Small intestine (tissue), 7 donors: Measurements from ENCODE around the gene C1QTNF2. TPM values are rescaled to one million over a fixed set of nuclear protein-coding genes. Genes with fewer than 3 reads are reported as not detected.
"Not testable (repeated sequence)": the region's sequence is repeated elsewhere in the genome, so short reads cannot be mapped to it uniquely, and the experiment has no call there.

Source experiments
- DNase-seq, 2 donors: peaks; one replicate each; pipeline versions ENCODE4 v3.0.0 to v3.0.0-alpha.2; 2013
- FAIRE-seq: peaks from 2 replicates; lab custom pipeline; 2012; peaks lifted over from hg19 to GRCh38; lab: Jason Lieb, UNC
- H3K27ac ChIP-seq, 3 donors: one replicate each; pipeline ENCODE4 v1.5.1; 2013; ENCODE audit warnings: low read length in 2 of 3, mild to moderate bottlenecking in 2 of 3, control low read depth in 1 of 3, inconsistent platforms in 1 of 3, low read depth in 1 of 3, moderate library complexity in 1 of 3
- H3K27me3 ChIP-seq, 3 donors: one replicate each; pipeline ENCODE4 v1.6.1; 2013; ENCODE audit warnings: low read length in 3 of 3, inconsistent platforms in 1 of 3; ENCODE audit not compliant: control insufficient read depth in 3 of 3, insufficient read depth in 3 of 3
- H3K36me3 ChIP-seq, 3 donors: one replicate each; pipeline ENCODE4 v1.6.1; 2013; ENCODE audit warnings: low read length in 3 of 3, inconsistent platforms in 1 of 3, low read depth in 1 of 3, mild to moderate bottlenecking in 1 of 3, moderate library complexity in 1 of 3; ENCODE audit not compliant: control insufficient read depth in 3 of 3, insufficient read depth in 2 of 3
- H3K4me1 ChIP-seq, 3 donors: one replicate each; pipeline ENCODE4 v1.6.1; 2013; ENCODE audit warnings: low read length in 2 of 3, inconsistent platforms in 1 of 3, low read depth in 1 of 3, mild to moderate bottlenecking in 1 of 3, moderate library complexity in 1 of 3; ENCODE audit not compliant: control insufficient read depth in 3 of 3, insufficient read depth in 2 of 3
- H3K4me3 ChIP-seq, 3 donors: one replicate each; pipeline ENCODE4 v1.5.1; 2013; ENCODE audit warnings: low read length in 3 of 3, control low read depth in 1 of 3, inconsistent platforms in 1 of 3, low read depth in 1 of 3, mild to moderate bottlenecking in 1 of 3, moderate library complexity in 1 of 3
- H3K9me3 ChIP-seq, 2 donors: one replicate each; pipeline ENCODE4 v1.6.1; 2013; ENCODE audit warnings: low read depth in 1 of 2, low read length in 1 of 2; ENCODE audit not compliant: control insufficient read depth in 2 of 2, insufficient read depth in 1 of 2
- WGBS, 3 donors: extraction: QIAGEN DNeasy Blood & Tissue Kit; methylation state at CpG; one replicate each; pipeline ENCODE4 v1.1.7; 2013; 5-methylcytosine and 5-hydroxymethylcytosine counted together
- polyA plus RNA-seq, 4 donors: library from polyadenylated mRNA; stranded (reverse) in 3 of 4; unstranded in 1 of 4; fragments of 200-250 nt in 3 of 4; fragments of 120-200 nt in 1 of 4; gene quantifications; one replicate each; pipeline versions ENCODE4 v1.2.1 to v1.2.3, GENCODE V29; 2013
- donor health status: healthy with polysubstance abuse.
- donor health status: control.
- donor health status: control.
- donor health status: Bipolar disorder and iron deficiency.
- donor health status: healthy.

Gene C1QTNF2
- polyA plus RNA-seq, 4 donors, result 0.27 to 1.7 (median 1.3) TPM; not detected in 1

- H3K4me3 ChIP-seq, result no peak overlapping the region
- 65 to 79% (median 68%) methylated on average over 11 of the region's 11 CpGs for WGBS, 3 donors
- no peaks in the 10 kb centered on the region for H3K9me3 ChIP-seq
- H3K36me3 ChIP-seq, result no peaks in the 10 kb centered on the region
- no peak overlapping the region for H3K27ac ChIP-seq
- peaks cover 0 to 13% (median 0%) of the 10 kb centered on the region in 3 donors for H3K4me1 ChIP-seq
- FAIRE-seq (no peak), DNase-seq (peak in 1 of 2 donors; percentile 18)
- H3K27me3 ChIP-seq, result no peaks in the 10 kb centered on the region
These were observed 22.3 kb downstream of the C1QTNF2 start for GRCh38 chr5:160348080-160348479.

DNA sequence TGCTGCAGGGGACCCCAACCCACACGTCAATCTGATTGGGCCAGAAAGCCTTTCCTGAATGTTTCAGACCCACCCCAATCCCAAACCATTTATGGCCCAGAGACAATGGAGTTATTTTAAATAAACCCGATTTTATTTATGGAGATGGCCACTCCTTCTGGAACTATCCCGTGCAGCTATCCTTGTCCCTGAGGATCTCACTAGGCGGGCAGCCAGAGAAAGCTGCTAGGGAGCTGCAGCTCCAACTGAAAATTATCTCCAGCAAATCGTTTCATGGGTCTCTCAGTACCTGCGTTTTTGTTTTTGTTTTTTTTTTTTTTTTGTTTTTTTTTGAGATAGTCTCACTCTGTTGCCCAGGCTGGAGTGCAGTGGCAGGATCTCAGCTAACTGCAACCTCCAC lies 23.0 kb downstream of the C1QTNF2 start:
- no peak overlapping the region for H3K27ac ChIP-seq
- DNase-seq, result no peak
- H3K36me3 ChIP-seq, result no peaks in the 10 kb centered on the region
- no peak for FAIRE-seq
- 63 to 72% (median 71%) methylated on average over 6 of the region's 6 CpGs for WGBS, 3 donors
- H3K9me3 ChIP-seq, result no peaks in the 10 kb centered on the region
- H3K27me3 ChIP-seq, result no peaks in the 10 kb centered on the region
- H3K4me1 ChIP-seq, result peaks cover 0 to 13% (median 0%) of the 10 kb centered on the region in 3 donors
- no peak overlapping the region for H3K4me3 ChIP-seq

DNA sequence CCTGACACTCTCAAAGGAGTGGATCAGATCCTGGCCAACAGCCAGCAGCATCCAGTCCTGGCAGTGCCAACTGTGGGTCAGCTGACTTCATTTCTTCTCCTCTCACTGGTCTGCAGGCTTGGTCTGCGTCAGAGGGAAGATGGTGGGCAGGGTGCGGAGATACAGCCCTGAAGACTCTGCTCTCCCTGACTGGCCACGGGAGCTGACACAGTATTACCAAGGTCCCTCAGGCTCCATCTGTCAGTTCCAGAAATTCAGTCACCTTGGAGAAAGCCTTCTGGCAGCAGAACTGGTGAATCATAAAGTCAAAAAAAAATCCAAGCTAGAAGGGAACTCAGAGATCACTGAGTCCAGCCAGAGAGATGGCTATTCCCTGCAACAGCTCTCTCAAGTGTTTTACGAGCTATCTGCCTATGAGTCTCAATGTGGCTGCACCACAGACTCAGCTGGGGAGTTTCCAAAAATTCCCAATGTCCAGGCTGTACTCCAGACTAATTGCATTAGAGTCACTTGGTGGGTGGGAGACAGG lies 27.9 kb downstream of the C1QTNF2 start:
- WGBS, 3 donors, result 67 to 81% (median 77%) methylated on average over 4 of the region's 4 CpGs
- no peaks in the 10 kb centered on the region for H3K27me3 ChIP-seq
- FAIRE-seq (no peak), DNase-seq (peak in 1 of 2 donors; percentile 26)
- no peaks in the 10 kb centered on the region for H3K36me3 ChIP-seq
- H3K4me3 ChIP-seq, result no peak overlapping the region
- no peak overlapping the region for H3K27ac ChIP-seq
- no peaks in the 10 kb centered on the region for H3K9me3 ChIP-seq
- H3K4me1 ChIP-seq, result peaks cover 0 to 13% (median 3%) of the 10 kb centered on the region in 3 donors

DNA sequence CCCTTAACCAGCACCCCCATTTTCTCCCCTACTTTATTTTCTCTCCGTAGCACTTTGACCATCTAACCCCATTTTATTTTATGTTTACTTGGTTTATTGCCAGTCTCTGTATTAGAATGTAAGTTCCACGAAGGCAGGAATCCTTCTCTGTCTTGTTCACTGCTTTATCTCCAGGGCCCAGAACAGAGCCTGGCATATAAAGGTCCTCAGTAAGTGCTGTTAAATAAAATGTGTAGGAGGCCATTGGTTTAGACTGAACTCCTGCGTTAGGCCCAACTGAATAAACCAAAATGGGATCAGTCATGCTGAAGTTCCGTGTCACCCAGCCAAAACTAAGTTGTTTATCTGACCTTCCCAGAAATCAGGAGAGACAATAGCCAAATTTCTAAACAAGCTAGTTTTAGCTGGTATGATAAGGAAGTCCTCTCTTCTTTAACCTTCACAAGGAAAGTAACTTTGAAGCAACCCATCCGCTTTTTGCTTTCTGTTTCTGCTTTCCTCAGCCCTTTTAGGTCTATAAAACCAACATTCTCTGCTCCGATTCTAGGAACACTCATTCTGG lies 29.0 kb downstream of the C1QTNF2 start:
- Histone ChIP-seq H3K36me3 (no peaks in the 10 kb centered on the region), H3K9me3 (no peaks in the 10 kb centered on the region), H3K4me3 (no peak overlapping the region), H3K4me1 (peaks cover 0 to 8% (median 3%) of the 10 kb centered on the region in 3 donors), H3K27me3 (no peaks in the 10 kb centered on the region), H3K27ac (no peak overlapping the region)
- FAIRE-seq, result no peak
- WGBS, 3 donors, result 62 to 76% (median 68%) methylated on average over 6 of the region's 6 CpGs
- DNase-seq, result no peak

DNA sequence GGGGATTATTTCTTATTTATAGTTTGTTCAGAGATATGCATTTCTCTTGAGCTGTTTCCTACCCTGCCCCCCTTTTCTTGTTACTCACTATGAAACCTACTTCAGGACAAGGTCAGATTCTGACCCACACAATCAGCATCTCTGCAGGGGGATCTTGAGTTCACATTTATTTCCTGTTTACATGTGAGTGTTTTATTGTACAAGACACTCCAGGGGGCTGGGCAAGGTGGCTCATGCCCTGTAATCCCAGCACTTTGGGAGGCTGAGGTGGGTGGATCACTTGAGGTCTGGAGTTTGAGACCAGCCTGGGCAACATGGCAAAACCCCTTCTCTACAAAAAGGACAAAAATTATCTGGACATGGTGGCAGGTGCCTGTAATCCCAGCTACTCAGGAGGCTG lies 29.9 kb downstream of the C1QTNF2 start:
- H3K36me3 ChIP-seq, H3K27me3 ChIP-seq, H3K9me3 ChIP-seq, H3K4me1 ChIP-seq, H3K4me3 ChIP-seq, FAIRE-seq, DNase-seq, H3K27ac ChIP-seq: not testable (repeated sequence)

DNA sequence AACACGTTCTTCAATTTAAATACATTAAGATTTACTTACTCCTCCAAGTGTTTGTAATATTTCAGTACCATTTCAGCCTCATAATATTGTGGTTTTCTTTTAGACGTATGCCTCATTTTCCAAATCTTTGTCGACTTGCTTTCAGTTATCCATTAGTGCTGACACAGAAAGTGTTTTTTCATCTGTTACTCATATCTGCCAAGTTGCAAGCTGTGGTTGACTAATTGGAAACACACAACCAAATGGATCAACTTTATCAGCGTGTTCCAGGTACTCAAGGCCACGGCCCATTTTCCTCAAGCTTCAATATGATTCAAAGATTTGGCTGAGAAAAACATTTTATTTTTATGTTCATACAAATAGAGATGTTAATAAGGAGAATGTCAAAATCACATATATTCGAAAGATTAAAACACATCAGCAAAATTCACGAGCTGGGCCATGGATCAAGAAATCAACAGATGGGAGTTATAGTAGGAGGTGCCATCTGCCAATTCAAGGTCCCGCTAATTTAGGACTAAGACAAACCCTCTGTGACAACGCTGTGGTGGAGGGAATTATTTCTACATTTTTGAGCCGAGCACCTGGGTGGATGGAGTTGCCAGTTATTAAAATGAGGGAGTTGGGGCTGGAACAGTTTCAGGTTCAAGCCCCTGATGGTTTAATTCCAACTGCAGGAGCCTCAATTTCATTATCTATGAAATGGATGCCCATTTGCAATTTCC lies 30.9 kb downstream of the C1QTNF2 start:
- Histone ChIP-seq H3K27me3 (no peaks in the 10 kb centered on the region), H3K9me3 (no peaks in the 10 kb centered on the region), H3K4me1 (peaks cover 0 to 3% (median 0%) of the 10 kb centered on the region in 3 donors), H3K4me3 (no peak overlapping the region), H3K27ac (no peak overlapping the region), H3K36me3 (no peaks in the 10 kb centered on the region)
- 72 to 93% (median 74%) methylated on average over 10 of the region's 10 CpGs for WGBS, 3 donors
- DNase-seq (no peak), FAIRE-seq (no peak)

GRCh38 chr5:160334716-160335115 lies 35.7 kb downstream of the C1QTNF2 start:
- FAIRE-seq, H3K4me1 ChIP-seq, H3K4me3 ChIP-seq, H3K9me3 ChIP-seq, H3K27me3 ChIP-seq, H3K36me3 ChIP-seq, H3K27ac ChIP-seq, DNase-seq: not testable (repeated sequence)
- WGBS, 3 donors, result 80 to 84% (median 83%) methylated on average over 3 of the region's 3 CpGs

GRCh38 chr5:160333721-160334120 lies 36.7 kb downstream of the C1QTNF2 start:
- Histone ChIP-seq H3K27me3 (no peaks in the 10 kb centered on the region), H3K4me1 (no peaks in the 10 kb centered on the region), H3K4me3 (no peak overlapping the region), H3K27ac (no peak overlapping the region), H3K36me3 (no peaks in the 10 kb centered on the region), H3K9me3 (no peaks in the 10 kb centered on the region)
- 72 to 94% (median 82%) methylated on average over 3 of the region's 3 CpGs for WGBS, 3 donors
- no peak for DNase-seq
- no peak for FAIRE-seq
